HTR-8/SVneo (cell line): ENCODE results near the gene LRMDA.

ENCODE experiments used
- DNase-seq: peaks from one replicate; pipeline ENCODE4 v3.0.0; 2011; ENCODE audit warnings: low spot score, mixed read lengths; ENCODE audit not compliant: insufficient read length
- FAIRE-seq: peaks from 2 replicates; lab custom pipeline; 2011; peaks lifted over from hg19 to GRCh38; lab: Jason Lieb, UNC

The LRMDA gene

DNA sequence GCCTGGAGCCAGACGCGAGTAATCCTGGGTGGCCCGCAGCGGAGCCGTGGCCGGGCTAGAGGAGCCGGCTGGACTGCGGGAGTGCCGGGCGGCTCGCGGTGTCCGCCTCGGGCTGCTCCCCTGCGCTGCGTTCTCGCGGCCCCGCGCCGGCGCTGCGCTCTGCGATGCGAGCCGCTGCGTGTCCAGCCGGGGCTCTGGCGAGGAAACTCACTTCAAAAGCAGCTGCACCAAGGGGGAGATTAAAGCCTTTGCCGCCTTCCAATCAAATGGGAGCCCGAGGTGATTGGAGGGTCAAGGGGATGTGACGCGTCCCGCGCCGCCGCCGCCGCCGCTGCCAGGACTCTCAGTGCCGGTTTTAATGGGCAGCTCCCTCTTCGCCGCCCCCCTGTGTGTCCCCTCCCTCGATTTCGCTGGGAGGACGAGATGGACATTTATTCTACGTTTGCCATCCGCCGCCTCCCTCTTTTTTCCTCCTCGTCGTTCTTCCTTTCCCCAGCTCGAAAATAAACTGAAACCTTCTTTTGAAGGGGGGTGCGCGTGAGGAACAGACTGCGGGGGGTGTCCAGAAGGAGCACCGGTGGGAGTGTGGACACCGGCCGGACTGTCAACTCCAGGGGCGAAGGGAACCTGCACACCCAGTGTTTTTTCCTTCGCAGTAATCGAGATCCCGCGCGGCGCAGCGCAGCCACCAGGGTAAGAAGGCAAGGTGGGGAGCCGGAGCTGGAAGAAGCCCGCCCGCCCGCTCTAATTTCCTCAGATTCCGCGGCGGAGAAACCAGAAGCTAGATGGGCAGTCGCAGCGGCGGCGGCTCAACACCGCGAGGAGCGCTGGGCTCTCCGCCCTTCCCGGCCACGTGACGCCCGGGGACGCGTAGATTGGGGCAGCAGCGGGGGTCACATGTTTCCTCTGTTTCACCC lies 29.6 kb upstream of the LRMDA start, which contains the start of gene ZNF503:
TSS of gene ZNF503 (minus strand) at position 196 of the 917 bp plus-strand sequence. CDS start 345 bp downstream, outside the sequence.
- FAIRE-seq (peak; percentile 91), DNase-seq (peak; percentile 95)

DNA sequence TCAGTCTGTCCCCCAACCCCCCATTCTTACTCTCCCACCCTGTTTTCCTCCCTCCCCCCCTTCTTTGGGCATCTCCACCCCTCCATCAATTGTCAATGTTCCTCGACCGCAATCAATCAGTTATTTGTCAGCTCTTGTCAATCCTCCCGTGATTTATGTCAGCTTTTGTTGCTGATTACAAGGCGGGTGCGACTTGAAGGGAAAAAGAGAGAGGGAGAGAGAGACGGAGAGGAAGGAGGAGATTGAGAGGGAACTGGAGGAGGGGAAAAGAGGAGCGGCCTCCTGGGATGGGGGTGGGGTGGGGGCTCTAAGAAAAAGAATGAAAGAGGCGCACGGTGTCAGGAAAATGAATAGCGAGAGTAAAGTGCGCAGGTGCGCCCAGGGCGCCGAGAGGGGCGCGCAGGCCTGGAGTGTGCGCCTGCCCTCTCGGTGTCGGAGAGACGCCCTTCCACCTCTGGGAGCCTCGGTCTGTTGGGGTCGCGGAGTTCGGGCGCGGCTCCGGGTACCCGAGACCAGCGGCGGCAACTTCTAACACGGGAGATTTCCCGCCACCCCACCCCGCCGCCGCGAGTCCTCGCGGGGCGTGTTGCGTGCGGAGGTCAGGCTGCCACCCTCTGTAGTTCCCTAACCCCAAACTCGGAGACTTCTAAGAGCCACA lies 28.8 kb upstream of the LRMDA start:
- FAIRE-seq (peak; percentile 38), DNase-seq (no peak)

DNA sequence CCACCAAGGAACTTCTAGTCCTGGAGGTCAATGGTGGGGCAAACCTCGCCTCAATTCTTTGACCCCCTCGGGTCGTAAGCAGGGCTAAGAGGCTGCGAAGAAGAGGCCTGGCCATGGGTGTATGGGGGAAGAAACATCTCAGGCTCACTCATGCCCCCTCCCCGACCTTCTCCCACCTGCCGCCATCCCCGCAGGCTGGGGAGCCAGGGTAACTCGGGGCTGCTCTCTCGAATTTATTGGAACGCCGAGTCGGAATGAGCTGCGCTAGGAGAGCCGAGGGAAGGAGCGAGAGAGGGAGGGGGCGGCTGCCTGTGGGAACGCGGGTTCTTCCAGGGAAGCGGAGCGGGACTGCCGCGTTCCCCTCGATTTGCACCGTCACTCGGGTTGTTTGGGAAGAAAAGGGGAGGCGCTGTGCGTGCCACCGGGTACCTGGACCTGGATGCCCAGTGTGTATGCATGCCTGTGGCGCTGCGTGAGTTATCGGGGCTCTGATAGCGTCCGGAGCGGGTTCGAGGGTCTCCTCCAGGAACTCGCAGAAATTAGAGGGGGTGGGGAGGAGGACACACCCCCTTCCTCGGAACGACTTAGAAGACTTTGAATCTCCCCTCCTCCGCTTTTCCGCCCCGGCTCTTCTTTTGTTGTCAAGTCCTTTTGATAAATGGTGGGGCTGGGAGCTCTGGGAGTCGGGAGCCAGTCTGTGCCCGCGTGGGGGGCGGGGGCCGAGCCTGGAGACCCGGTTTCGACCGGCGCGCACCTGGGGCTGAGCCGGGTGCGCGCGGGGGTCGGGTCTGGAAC lies 28.1 kb upstream of the LRMDA start:
- DNase-seq, result no peak
- no peak for FAIRE-seq

DNA sequence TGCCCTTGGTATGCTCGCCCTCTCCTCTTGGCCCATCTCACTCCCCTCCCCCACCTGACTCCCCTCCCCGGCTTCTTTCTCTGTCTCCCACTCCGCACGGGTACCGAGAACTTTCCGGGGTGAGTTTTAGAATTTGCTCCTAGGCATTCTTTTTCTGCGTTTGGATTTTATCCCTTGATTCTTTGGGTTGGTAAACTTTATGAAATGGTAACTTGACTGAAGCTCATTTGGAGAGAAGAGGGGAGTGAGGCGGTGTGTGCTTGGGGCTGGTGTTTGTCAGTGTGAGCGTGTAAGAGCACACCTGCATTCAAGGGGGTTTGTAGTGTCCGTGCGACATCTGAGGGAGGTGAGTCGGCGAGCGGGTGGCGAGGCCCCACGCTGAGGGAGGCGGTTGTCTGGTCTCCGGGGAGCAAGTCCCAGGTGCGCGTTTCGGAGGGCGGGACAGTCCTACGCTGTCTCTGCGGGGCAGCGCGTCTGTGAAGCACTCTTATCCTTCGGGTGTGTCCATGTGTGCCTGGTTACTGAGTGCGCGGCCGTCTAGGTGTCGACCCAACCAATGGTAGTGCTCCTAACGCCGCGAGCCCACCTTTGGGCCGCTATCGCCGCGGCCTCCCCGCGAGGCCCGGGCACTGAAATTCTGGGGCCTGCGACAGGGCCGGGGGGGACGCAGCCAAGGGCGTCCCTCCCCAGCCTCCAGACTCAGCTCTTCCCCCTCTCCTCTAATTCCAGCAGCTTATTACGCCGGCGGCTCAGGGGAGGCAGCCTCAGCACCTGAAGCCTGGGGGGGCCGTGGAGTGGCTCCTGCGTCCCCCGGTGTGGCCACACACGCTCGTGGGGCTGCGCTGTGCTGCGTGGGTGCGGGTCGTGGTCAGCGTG lies 27.2 kb upstream of the LRMDA start:
- DNase-seq, result no peak
- no peak for FAIRE-seq

DNA sequence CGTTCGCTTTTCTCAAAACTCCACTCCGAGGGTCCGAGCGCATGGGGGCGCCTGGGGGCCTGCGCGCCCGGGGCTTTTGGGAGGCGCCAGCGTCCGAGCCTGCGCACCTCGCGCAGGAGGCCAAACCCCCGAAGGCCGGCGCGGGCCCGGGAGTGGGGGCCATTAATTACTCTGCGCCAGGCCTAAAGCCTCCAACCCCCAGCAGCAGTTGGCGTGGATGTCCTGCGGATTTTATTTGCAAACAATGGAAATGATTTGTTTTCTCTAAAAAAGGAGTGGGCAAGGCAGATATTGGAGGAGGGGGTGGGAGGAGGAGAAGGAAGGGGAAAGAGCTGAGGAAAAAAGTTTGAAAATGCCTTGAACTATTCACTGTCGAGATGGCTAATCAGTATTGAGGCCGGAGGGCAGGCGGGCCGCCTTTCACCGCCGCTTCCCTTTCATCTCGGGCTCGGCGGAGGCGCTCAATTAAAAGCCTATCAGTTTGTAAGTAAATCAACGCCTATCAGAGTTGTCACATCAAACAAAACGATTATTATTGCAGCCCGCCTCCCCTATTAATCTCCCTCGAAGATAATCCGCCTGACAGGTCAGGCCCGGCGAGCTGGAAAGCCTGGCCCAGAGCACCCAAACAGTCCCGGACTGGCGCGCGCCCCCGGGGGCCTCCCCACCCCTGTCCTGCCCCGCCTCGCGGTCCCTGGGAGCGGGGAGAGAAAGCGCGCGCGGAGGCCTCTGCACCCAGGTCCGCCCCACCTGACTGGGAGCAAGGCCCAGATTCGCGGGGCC lies 26.4 kb upstream of the LRMDA start:
- FAIRE-seq (no peak), DNase-seq (no peak)

DNA sequence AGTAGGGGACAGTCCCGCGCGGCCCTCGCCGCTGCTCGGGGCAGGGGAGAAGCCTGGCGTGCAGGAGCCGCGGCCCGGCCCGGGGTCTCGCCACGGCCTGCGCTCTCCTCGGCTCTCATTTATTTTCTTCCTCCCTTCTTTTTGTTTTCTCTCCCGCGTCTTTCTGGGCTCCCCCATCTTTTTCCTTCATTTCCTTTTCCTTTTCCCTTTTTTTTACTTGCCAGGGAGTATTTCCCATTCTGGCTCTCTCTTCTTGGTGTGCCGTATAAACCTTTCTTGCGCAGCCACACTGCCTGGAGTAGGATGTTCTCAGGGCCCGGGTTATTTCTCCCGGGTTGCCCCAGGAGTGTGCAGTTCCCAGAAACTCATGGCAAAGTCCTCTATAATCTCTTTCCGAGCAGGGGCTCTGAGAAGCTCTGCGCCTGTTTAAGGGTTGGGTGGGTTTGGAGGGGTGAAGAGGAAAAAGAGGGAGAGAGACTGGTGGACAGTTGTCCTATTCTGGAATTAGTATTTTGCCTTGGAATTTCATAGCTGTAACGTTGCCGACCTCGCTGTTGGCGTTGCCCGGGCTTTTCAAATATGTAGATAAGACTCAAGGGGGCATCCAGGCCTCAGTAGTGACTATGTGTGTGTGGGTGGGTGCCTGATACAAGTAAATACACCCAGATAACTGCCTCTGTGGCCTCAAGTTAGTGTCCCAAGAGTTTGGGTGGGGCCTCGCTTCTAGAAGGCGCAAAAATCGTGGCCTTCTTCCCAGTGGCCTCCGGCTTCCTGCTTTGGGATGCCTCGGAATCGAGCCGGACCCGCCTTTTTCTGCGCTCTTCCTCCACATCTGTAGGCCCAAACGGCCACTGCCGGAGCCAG lies 25.6 kb upstream of the LRMDA start:
- DNase-seq (no peak), FAIRE-seq (no peak)

DNA sequence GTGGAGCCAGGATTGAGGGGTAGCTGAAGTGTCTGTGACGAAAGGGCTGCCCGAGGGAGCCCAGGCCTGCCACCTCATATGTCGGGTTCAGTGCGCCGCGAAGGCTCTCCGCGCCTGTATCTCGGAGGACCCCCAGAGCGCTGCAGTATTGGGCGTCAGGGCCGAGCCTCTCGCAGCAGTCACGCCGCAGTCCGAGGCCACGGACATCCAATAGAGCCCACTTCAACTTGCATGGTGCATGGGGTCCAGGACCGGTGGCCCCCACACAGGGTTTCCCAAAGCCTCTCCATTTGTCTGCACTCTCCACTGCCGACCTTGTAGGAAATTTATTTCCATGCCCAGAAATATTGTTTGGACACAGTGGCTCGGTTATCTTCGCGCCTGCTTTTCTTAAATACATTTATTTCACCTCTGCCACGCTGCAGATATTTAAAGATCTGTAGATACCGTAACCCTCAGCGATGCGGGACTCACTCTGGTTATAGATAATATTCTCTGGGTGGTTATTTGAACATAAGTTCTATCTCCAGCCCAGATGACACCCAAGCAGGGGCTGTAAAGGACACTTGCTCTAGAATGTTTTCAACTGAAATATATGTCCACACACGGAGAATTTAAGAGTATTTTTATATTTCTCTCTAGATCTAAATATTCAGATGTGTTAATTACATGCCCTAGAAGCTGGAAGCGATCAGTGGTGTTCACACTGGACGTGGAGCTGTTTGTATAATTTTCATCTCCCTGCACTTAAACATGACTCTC lies 24.8 kb upstream of the LRMDA start:
- no peak for FAIRE-seq
- DNase-seq, result no peak

DNA sequence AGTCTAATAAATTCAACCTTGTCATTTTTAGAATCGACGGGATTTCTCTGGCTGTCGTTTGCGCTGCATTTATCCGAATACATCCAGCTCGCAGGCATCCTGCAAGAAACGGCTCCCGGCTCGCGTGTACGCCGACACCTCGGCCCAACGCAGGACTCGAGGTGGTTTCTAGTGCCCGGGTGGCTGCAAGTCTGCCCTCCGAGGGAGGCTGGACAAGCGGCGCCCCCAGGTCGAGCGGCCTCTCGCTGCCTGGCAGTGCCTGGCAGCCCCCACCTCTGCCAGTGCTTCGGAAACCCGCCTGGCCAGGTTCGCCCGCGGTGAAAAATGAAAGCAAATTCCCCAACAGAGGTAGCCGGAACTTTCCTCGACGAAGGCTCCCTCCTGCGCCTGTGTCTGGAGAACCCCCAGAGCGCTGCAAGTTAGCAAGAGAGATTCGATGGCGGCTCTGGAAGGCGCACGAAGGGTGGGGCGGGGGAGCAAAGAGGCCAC lies 24.2 kb upstream of the LRMDA start:
- FAIRE-seq, result no peak

DNA sequence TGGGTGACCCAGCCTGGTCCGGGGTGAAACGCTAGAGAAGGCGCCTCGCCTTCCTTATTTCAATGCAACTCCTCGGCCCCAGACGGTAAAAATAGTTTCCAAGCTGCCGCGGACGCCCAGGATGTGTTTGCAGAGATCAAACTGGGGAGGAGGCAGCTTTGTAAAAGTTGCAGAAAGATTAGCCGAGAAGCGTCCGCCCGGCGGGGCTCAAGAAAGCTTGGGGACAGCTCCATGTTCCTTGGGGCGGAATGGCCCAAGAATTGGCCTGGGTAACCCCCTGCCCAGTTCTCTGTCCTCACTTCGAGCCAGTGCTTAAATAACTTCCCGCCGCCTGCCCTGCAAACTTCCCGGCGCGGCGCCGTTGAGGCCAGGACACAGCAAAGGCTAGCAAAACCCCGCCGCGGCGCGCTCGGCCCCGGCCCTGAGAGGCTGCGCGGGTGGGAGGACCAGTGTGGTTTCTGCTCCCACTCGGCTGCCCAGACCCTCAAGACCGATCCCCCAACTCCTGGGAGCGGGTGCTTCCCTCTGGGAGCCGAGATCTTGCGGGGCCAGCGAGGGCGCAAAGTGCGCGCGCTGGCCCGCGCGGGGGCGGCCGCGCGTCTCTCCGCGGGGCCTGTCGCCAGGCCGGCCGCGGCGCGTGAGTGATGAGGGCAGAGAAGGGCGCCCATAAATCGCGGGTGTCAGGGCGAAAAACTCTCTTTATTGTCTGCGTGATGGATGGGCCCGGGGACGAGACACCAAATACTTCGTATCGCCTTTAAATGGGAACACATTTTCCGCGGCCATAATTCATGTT lies 23.5 kb upstream of the LRMDA start:
- no peak for DNase-seq
- no peak for FAIRE-seq

More for the DNA sequence above, 24.2 kb upstream of the LRMDA start:
- no peak for DNase-seq

DNA sequence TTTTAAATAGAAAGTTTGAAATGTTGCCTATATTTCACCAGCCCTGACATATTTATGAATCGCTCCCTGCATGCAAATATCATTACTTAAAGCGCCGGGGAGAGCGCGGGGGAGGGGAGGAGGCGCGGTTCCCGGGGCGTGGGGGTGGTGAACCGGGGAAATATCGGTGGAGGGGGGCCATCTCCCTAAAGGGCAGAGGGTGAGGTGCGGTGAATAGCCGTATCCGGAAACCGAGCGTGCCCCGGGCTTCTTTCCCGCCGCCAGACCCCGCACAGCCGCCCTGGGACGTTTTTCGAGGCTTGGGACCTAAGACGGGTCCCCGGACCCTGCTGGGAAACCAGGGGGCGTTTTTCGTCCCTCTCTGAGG lies 22.9 kb upstream of the LRMDA start:
- no peak for FAIRE-seq
- no peak for DNase-seq

DNA sequence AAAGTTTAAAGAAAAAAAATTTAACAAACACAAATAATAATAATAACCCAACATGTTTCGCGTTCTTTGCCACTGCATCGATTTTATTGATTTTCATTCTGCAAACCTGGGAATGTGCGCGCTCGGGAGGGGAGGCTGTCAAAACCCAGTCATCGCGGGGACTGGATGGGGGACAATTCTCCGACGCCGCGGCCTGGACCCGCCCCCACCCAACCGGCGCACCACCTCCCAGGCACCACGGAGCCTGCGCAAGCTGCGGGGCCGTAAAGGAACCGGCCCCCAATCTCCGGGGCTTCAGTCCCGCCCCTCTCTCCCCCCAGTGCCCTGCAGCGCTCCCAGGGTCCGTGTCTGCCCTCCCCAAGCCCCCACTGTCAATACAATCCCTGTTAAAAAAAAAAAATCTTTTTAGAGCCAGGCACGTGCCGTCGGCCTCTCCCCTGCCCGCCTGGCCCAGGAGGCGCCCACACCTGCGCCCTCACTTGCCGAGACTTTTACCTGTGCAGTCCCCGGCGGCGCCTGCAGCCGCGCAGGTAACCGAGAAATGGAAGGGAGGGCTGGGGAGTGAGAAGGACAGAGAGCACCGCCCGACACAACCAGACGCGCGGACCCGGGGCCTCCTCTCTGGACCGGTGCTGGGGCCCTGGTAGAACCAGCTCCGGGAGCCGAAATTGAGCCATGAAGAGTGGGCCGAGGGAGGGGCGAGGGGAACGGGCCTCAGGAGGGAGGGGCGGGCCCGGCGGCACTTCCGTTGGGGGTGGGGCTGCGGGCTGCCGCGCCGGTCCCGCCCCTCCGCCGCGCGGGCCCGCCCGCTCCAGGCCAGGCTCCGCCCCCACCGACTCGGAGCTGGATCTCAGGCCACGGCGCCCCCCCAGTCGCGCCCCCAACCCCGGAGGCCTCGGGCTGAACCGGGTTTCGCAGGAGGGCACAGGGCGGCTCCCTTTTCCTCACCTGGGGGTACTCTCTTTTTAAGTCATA lies 22.2 kb upstream of the LRMDA start:
- DNase-seq (peak; percentile 77), FAIRE-seq (peak; percentile 92)

DNA sequence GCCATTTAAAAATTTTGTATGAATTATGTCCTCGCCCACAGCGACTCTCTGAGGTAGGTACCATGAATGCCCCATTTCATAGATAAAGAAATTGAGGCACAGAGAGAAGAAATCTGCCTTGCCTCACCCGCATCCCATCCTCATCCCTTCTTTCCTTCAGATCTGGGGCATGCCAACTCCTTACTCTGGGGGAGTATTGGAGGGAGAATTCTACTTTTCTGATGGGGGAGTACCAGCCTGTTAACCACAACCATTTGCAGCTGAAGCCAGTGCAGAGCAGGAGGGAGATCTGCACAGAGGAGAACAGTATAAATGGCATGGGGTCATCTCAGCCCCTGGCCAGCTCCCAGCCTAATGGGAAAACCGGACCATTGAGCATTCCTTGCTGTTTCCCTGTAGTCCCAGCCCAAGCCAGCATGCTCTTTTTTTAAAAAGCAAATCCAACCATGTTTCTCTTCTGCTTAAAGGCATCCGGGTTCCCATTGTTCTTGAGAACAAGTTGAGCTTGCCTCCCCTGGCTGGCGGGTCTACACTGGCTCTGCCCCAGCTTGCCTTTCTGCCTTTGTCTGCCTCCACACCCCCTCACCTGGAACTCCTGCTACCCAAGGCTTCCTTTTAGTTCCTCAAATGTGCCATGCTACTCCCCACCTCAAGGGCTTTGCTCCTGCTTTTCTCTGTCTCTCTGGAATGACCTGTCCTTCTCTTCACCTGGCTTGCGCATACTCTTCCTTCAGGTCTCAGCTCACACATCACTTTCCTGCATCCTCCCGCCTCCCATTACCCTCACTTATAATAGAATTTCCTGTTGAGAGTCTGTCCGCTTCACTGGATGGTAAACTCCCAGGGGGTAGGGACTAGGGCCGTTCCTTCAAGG lies 21.1 kb upstream of the LRMDA start:
- no peak for DNase-seq
- FAIRE-seq, result no peak

DNA sequence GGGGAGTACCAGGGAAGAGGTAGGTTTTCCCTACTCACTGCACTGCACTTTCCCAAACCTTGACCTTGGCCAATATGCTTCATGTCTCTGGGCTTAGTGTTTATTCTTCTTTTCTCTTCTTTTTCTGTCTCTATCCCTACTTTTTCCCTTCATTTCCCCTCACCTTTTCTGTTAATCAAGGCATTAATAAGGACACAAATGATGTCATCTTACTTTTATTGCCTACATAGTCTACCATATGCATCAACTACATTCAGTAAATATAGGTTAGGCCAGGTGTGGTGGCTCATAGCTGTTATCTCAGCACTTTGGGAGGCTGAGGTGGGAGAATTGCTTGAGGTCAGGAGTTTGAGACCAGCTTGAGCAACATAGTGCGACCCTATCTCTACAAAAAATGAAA lies 16.9 kb upstream of the LRMDA start:
- DNase-seq, result no peak
- FAIRE-seq, result no peak

DNA sequence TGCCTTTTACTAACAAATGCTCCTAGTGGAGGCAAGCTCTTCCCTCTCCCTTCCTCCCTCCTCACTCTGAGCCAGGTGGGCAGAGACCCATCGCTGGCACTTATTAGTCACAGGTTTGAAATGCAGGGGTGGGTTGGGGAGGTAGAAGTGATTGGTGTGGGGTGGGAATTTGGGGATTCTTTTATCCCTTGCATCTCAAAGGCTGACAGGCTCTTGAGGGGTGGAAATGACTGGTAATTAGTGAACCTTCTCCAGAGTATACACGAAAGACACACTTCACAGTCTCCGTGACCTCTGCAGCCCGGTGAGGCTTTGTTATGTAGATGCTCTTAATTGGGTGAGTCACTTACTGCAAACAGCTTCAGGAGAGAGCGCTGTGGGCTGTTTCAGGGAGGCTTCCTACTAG lies 13.9 kb upstream of the LRMDA start:
- FAIRE-seq (no peak), DNase-seq (no peak)
